GM12878 (cell line): ENCODE measurements around the gene BPIFB4. TPM values are rescaled to one million over a fixed set of nuclear protein-coding genes. Genes with fewer than 3 reads are reported as not detected.

ENCODE experiments used
- ATAC-seq: fragments of 200-7000 bp; cut with Tn5 transposase; 3 replicates; pipeline ENCODE4 v1.9.1; 2020; ENCODE audit warnings: mild to moderate bottlenecking, moderate library complexity
- BruUV-seq: library from RNA; stranded (reverse); fragments of 400-500 nt; replicated peaks from 2 replicates; lab custom pipeline; 2021; lab: Mats Ljungman, UMichigan
- CTCF ChIA-PET: fragments of 300-600 bp; sonication (Branson Sonifier 250); formaldehyde crosslinking; extraction: SDS; loops from one replicate; lab custom pipeline; 2021; ENCODE audit warnings: inconsistent platforms; lab: Yijun Ruan, JAX
- POLR2A ChIA-PET: fragments of 350-600 bp; formaldehyde crosslinking; extraction: SDS; loops from one replicate; lab custom pipeline; 2021; ENCODE audit warnings: inconsistent platforms; lab: Charles Lee
- RAD21 ChIA-PET: fragments of 300-600 bp; sonication (Branson Sonifier 250); formaldehyde crosslinking; loops from one replicate; lab custom pipeline; 2023; ENCODE audit warnings: antibody characterized with exemption; ENCODE audit not compliant: unreplicated experiment; lab: Charles Lee
- SMC1A ChIA-PET: fragments of 300-600 bp; sonication (Branson Sonifier 250); formaldehyde crosslinking; loops from one replicate; lab custom pipeline; 2023; ENCODE audit not compliant: unreplicated experiment, uncharacterized antibody; lab: Charles Lee
- DNase-seq: peaks from one replicate; pipeline ENCODE4 v3.0.0-alpha.2; 2011; ENCODE audit warnings: low read depth, low spot score
- FAIRE-seq: peaks from 3 replicates; lab custom pipeline; 2011; peaks lifted over from hg19 to GRCh38; lab: Jason Lieb, UNC
- H2AFZ ChIP-seq: 2 replicates; pipeline ENCODE4 v1.6.0; 2011; ENCODE audit warnings: low read depth, low read length, control low read depth; ENCODE audit not compliant: control insufficient read depth
- H3K27ac ChIP-seq: 2 replicates; pipeline ENCODE4 v1.5.1; 2011; ENCODE audit warnings: control low read depth; ENCODE audit not compliant: control insufficient read depth, insufficient read depth
- H3K27me3 ChIP-seq, 2 experiments: replicated peaks in 1 of 2; 2 replicates each; pipeline versions ENCODE4 v1.6.0 to v1.6.1; 2011; ENCODE audit warnings: low read length in 1 of 2; ENCODE audit not compliant: control insufficient read depth in 2 of 2, insufficient read depth in 2 of 2
- H3K36me3 ChIP-seq, 2 experiments: 2 replicates each; pipeline ENCODE4 v1.5.1; 2011; ENCODE audit warnings: low read length in 1 of 2; ENCODE audit not compliant: control insufficient read depth in 2 of 2, insufficient read depth in 2 of 2
- H3K4me1 ChIP-seq: 2 replicates; pipeline ENCODE4 v1.6.1; 2011; ENCODE audit warnings: mild to moderate bottlenecking, low read length, moderate library complexity, mixed read lengths; ENCODE audit not compliant: control insufficient read depth, insufficient read depth
- H3K4me2 ChIP-seq: 2 replicates; pipeline ENCODE4 v1.6.0; 2011; ENCODE audit warnings: control low read depth; ENCODE audit not compliant: control insufficient read depth, insufficient read depth
- H3K4me3 ChIP-seq: fragments of 200-600 bp; sonication (generic); 2 replicates; pipeline ENCODE4 v1.5.1; 2016
- H3K79me2 ChIP-seq: 2 replicates; pipeline ENCODE4 v1.6.0; 2011; ENCODE audit warnings: low read length; ENCODE audit not compliant: control insufficient read depth, insufficient read depth
- H3K9ac ChIP-seq: 2 replicates; pipeline ENCODE4 v1.8.0; 2011; ENCODE audit warnings: low read length, control low read depth, mixed read lengths; ENCODE audit not compliant: control insufficient read depth, insufficient read depth
- H3K9me3 ChIP-seq: replicated peaks from 3 replicates; pipeline ENCODE4 v1.5.1; 2011; ENCODE audit warnings: mild to moderate bottlenecking, low read length; ENCODE audit not compliant: control insufficient read depth, insufficient read depth
- H4K20me1 ChIP-seq: 2 replicates; pipeline ENCODE4 v1.6.0; 2011; ENCODE audit not compliant: control insufficient read depth, insufficient read depth
- BCL3 ChIP-seq: IDR thresholded peaks from 2 replicates; pipeline ENCODE4 v1.6.1; 2011; ENCODE audit warnings: borderline replicate concordance, low read depth, mild to moderate bottlenecking, moderate library complexity, low read length; ENCODE audit not compliant: insufficient read depth, poor library complexity, severe bottlenecking
- CEBPB ChIP-seq, 2 experiments: fragments of 150-350 bp in 1 of 2; IDR thresholded peaks; 2 replicates each; pipeline ENCODE4 v1.6.1; 2012 to 2014; ENCODE audit warnings: low read depth in 2 of 2, low read length in 2 of 2, borderline replicate concordance in 1 of 2, inconsistent platforms in 1 of 2
- CUX1 ChIP-seq: IDR thresholded peaks from 2 replicates; pipeline ENCODE4 v1.6.1; 2012; ENCODE audit warnings: improper control_type of control experiment, low read depth, low read length; ENCODE audit not compliant: insufficient replicate concordance
- KLF5 ChIP-seq: fragments of 450-650 bp; IDR thresholded peaks from 2 replicates; pipeline ENCODE4 v1.6.1; 2014; ENCODE audit warnings: mild to moderate bottlenecking; ENCODE audit not compliant: partially characterized antibody
- NFXL1 ChIP-seq: fragments of 450-650 bp; IDR thresholded peaks from 2 replicates; pipeline ENCODE4 v1.6.1; 2017; ENCODE audit warnings: antibody characterized with exemption, mild to moderate bottlenecking, borderline replicate concordance
- NR2F1 ChIP-seq: fragments of 450-650 bp; conservative IDR thresholded peaks from 2 replicates; pipeline ENCODE4 v1.6.1; 2017; ENCODE audit warnings: mild to moderate bottlenecking
- TCF7 ChIP-seq: IDR thresholded peaks from 2 replicates; pipeline ENCODE4 v1.6.1; 2014; ENCODE audit warnings: antibody characterized with exemption, borderline replicate concordance
- USF1 ChIP-seq: IDR thresholded peaks from 2 replicates; pipeline ENCODE4 v1.6.1; 2011; ENCODE audit warnings: borderline replicate concordance, low read depth, mild to moderate bottlenecking, moderate library complexity, mixed read lengths, low read length; ENCODE audit not compliant: insufficient read depth; ENCODE audit errors: extremely low read length
- YBX1 ChIP-seq: fragments of 450-650 bp; IDR thresholded peaks from 2 replicates; pipeline ENCODE4 v1.6.1; 2016; ENCODE audit warnings: antibody characterized with exemption
- ZNF592 ChIP-seq: fragments of 450-650 bp; IDR thresholded peaks from 2 replicates; pipeline ENCODE4 v1.6.1; 2017; ENCODE audit warnings: mild to moderate bottlenecking, moderate library complexity
- WGBS: methylation state at CpG from one replicate; pipeline ENCODE4 v1.1.6; 2016; ENCODE audit warnings: low lambda C conversion rate; ENCODE audit not compliant: insufficient replicate concordance, insufficient coverage; ENCODE audit errors: missing lambda C conversion rate; 5-methylcytosine and 5-hydroxymethylcytosine counted together
- in situ Hi-C: fragments of 300-500 bp; cut with MboI; formaldehyde crosslinking; loops from 9 replicates; pipeline ENCODE4 v1.14.3; 2018; ENCODE audit warnings: mixed read lengths
- intact Hi-C: fragments of 100-400 bp; cut with micrococcal nuclease; formaldehyde crosslinking; loops from one replicate; pipeline ENCODE4 v1.14.2; 2022; ENCODE audit not compliant: unreplicated experiment
- polyA plus RNA-seq, 11 experiments: library from polyadenylated mRNA; depleted of rRNA in 4 of 11; unstranded in 6 of 11; stranded (reverse) in 5 of 11; fragments of >200 nt; fragmentation: Nextera tagmentation in 4 of 11; fragmentation: Illumina TruSeq in 1 of 11; extraction: Ambion mirVana in 4 of 11; extraction: Trizol in 1 of 11; gene quantifications; 1 replicate in 1 of 11; 2 replicates in 10 of 11; pipeline versions ENCODE4 v1.2.1 to v1.2.3, GENCODE V29; 2011 to 2016; ENCODE audit warnings: inconsistent platforms in 2 of 11, missing spikeins in 2 of 11, low read depth in 1 of 11
- total RNA-seq, 4 experiments: library from RNA; depleted of rRNA in 3 of 4; stranded (reverse); fragments of >200 nt in 3 of 4; fragmentation: Illumina TruSeq in 1 of 4; extraction: Trizol in 1 of 4; gene quantifications; 2 replicates each; pipeline versions ENCODE4 v1.2.1 to v1.2.3, GENCODE V29; 2013 to 2021

Gene BPIFB4
- total and polyA plus RNA-seq, 10 of the 15 experiments (the other 5 are each of a cell fraction or from before 2014, with no cell fraction given), result 0.12 TPM; not detected in 9

- ChIA-PET POLR2A (no interaction called here), CTCF (no interaction called here)
- no peak for ATAC-seq
- TF ChIP-seq CEBPB (IDR thresholded peaks at IDR 0.05; ENCODE audit: borderline replicate concordance in 1 of 2, low read depth in 2 of 2, low read length in 2 of 2) (no peak), NR2F1 (no peak), NFXL1 (no peak), USF1 (no peak), CUX1 (no peak), BCL3 (no peak), ZNF592 (no peak), YBX1 (no peak), KLF5 (no peak), TCF7 (no peak)
Measured at GRCh38 chr20:33037456-33037855, 42.0 kb upstream of the BPIFB4 start.

More at GRCh38 chr20:33037456-33037855, 42.0 kb upstream of the BPIFB4 start:
- Histone ChIP-seq H2AFZ (no peak overlapping the region), H4K20me1 (no peaks in the 10 kb centered on the region), H3K27me3 (no peaks in the 10 kb centered on the region; a peak in 1 of 4 replicates), H3K9me3 (no peaks in the 10 kb centered on the region), H3K36me3 (no peaks in the 10 kb centered on the region), H3K4me2 (no peak overlapping the region), H3K27ac (no peak overlapping the region), H3K4me1 (no peaks in the 10 kb centered on the region), H3K4me3 (no peak overlapping the region), H3K9ac (no peak overlapping the region), H3K79me2 (no peaks in the 10 kb centered on the region)
- ChIA-PET RAD21 (no interaction called here), SMC1A (no interaction called here)
- FAIRE-seq, result no peak
- 11% methylated on average over 5 of the region's 5 CpGs for whole genome bisulfite sequencing
- in situ Hi-C loops (no loop called here), intact Hi-C loops (no loop called here)
- no TSS peak for BruUV-seq
- no peak for DNase-seq
